GM19324 (cell line): Measurements from ENCODE around the gene SNX25.
"Not testable (repeated sequence)": the region's sequence is repeated elsewhere in the genome, so short reads cannot be mapped to it uniquely, and the experiment has no call there.

ENCODE experiments used
- ATAC-seq: cut with Tn5 transposase; IDR thresholded peaks from one replicate; pipeline ENCODE4 v1.9.1; 2021; ENCODE audit warnings: mild to moderate bottlenecking, moderate library complexity; ENCODE audit not compliant: unreplicated experiment, low FRiP score

Gene SNX25

DNA sequence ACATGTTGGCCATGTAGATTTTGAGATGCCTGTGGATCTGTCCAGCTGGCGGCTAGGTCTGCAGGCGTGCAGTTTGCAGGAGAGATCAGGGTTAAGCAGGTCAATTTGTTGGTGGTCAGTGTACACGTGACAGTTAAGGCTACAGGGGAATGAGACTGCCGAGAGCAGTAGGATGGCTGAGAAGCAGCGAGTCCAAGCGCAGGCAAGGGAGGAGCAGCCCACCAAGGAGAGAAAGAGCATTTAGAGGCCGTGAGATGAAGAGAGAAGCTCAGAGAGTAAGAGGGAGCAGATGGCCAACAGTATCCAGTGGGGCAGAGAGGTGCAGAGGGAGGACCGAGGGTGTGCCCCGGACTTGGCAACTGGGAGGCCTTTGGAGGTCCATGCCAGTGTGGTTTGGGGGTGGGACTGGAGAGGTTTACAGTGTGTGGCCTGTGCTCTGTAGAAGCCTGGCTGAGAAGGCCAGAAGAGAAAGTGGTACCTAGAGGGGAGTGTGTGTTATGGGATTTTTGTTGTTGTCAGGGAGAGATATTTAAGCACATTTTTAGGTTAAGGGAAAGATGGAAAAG is 18.4 kb downstream of the SNX25 start:
- no peak for ATAC-seq

DNA sequence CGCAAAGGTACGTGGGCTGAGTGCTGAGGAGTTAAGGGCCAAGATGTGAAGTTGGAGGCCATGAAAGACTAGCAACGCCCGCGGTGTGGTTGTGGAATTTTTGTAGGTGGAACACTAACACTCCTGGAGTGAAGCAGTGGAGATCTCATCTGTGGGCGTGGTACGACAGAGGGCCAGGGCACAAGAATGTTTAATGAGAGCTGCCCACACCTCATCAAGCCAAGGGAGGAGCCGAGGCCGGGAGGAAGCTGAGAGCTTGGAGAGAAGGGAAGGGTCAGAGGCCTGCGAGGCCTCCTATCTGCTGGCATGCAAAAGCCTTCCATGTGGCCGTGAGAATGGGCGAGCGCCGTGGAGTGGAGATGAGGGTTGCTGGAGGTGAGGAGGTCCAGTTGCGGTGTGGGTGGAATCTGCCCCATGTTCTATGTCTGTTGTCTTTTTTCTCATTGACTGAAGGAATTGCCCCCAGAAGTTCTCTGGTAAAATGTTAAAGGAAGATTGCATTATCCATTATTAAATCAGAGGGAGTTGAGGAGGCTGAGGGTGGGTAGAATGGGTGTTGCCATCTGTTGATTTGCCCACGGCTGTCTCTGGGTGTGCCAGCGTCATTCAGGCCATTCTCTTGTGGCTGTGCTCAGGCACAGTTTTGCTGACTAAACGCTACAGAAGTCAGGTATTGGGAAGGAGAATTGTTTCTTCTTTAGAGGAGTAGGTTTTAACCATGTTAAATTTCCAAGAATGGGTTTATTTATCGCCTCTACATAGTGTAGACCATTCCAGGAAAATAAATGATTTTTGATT is 19.8 kb downstream of the SNX25 start:
- no peak for ATAC-seq

- no peak for ATAC-seq
Measured at GRCh38 chr4:185232370-185232769, 23.0 kb downstream of the SNX25 start.

- no peak for ATAC-seq
Measured at GRCh38 chr4:185235119-185235842, 25.9 kb downstream of the SNX25 start.

DNA sequence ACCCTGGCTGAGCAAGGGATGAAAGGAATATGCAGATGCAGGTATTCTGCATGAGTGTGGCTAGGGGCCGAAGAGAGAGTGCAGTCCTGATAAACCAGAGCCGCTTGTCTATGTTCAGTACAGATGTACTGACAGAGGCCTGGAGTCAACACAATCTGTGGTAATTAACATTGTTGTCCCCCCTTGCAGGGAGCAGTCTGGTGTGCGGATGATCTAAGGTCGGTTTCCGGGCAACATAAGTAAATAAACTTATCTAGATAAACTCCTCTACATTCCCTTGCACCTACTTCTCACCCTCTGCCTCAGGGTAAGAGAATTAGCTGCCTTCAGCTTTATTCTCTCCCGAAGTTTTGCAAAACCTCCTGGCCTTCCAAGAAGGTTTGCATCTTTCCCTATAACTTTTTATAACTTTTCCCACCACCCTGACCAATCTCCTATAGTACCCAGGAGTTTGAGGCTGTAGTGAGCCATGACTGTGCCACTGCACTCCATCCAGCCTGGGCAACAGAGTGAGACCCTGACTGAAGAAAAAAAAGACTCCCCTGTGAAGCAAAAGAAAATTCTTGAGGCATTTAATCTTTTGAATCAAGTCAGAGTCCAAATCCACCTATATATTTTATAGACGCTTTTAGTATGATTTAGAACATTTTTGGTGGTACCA is 26.6 kb downstream of the SNX25 start:
- no peak for ATAC-seq

GRCh38 chr4:185237175-185237574 is 27.8 kb downstream of the SNX25 start:
- no peak for ATAC-seq

GRCh38 chr4:185238215-185238681 is 28.9 kb downstream of the SNX25 start:
- no peak for ATAC-seq

GRCh38 chr4:185238750-185239149 is 29.4 kb downstream of the SNX25 start:
- no peak for ATAC-seq

DNA sequence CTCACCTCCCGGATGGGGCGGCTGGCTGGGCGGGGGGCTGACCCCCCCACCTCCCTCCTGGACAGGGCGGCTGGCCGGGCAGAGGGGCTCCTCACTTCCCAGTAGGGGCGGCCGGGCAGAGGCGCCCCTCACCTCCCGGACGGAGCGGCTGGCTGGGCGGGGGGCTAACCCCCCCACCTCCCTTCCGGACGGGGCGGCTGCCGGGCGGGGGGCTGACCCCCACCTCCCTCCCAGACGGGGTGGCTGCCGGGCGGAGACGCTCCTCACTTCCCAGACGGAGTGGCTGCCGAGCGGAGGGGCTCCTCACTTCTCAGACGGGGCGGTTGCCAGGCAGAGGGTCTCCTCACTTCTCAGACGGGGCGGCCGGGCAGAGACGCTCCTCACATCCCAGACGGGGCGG is 31.1 kb downstream of the SNX25 start:
- not testable (repeated sequence) for ATAC-seq

- ATAC-seq: no peak
Measured at GRCh38 chr4:185242749-185243533, 33.5 kb downstream of the SNX25 start.

GRCh38 chr4:185243879-185244278 is 34.5 kb downstream of the SNX25 start:
- no peak for ATAC-seq

GRCh38 chr4:185244763-185245162 is 35.4 kb downstream of the SNX25 start:
- no peak for ATAC-seq

- ATAC-seq: no peak
Measured at GRCh38 chr4:185246453-185246852, 37.1 kb downstream of the SNX25 start.

DNA sequence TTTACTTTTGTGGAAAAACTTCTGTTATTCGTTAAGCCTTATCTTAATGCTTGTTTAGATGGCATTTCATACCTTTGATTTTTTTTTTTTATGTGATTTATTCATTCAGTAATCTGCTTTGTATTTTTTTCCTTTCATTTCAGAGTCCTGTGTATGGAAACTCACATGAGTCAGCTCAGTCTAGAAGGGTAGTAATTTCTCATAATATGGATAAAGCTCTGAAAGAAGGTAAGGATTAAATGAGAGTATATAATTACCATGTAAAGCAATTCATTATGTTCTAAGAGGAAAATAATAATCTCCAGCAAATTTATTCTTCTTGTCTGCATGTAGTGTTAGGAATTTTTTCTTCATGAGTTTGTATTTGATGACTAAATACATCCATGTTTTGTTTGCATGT is 37.8 kb downstream of the SNX25 start:
- ATAC-seq: no peak

DNA sequence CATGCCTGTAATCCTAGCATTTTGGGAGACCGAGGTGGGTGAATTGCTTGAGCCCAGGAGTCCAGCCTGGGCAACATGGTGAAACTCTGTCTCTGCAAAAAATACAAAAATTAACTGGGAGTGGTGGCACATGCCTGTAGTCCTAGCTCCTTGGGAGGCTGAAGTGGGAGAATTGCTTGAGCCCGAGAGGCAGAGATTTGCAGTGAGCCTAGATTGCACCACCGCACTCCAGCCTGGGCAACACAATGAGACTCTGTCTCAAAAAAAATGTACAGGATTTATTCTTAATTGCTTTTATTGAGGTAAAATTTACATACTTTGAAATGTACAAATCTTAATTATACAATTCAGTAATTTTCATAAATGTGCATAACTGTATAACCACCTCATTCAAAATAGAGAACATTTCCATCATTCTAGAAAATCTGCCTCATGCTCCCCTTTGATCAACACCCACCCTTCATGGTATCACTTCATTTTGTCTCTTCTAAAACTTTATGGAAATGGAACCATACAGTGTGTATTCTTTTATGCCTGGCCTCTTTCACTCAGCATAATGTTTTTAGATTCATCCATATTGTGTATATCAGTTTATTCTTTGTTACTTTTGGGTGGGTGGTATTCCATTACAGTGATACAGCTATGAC is 39.1 kb downstream of the SNX25 start:
- ATAC-seq: no peak

DNA sequence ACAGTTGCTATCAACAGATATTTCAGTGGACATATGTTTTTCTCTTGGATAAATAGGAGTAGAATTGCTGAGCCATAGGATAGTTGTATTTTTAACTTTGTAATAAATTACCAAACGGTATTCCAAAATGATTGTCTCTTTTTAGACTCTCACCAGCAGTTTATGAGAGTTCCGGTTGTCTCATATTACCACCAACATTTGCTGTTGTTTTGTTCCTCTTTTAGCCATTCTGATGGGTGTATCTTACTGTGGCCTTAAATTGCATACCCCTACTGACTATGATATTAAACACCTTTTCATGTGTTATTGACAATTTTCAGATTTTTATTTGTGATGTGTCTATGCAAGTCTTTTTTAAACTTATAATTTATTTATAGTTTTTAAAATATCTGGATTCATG is 39.7 kb downstream of the SNX25 start:
- ATAC-seq: no peak

GRCh38 chr4:185254434-185254833 is 45.0 kb downstream of the SNX25 start:
- no peak for ATAC-seq

GRCh38 chr4:185255868-185256267 is 46.5 kb downstream of the SNX25 start:
- peak; percentile 32 for ATAC-seq

DNA sequence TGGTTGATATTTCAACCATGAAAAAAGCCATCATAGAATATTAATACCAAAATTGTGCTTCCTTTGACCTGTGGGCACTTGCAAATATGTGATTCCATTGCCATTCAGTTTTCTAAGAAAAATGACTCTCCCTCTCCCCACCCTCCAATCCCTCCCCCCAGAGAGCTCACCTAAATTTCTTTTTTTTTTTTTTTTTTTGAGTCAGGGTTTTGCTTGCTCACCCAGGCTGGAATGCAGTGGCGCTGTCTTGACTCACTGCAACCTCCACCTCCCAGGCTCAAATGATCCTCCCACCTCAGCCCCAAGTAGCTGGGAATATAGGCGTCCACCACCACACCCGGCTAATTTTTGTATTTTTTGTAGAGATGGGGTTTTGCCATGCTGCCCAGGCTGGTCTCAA is 47.0 kb downstream of the SNX25 start:
- no peak for ATAC-seq

- ATAC-seq: no peak
Measured at GRCh38 chr4:185257086-185257485, 47.7 kb downstream of the SNX25 start.
